Activated naive CD4-positive, alpha-beta T cell treated with anti-CD3 and anti-CD28 coated beads, Interleukin-2, amount 50 U/mL, for 72 hours (primary cell): ENCODE results near the gene GALNS. TPM values are rescaled to one million over a fixed set of nuclear protein-coding genes. Genes with fewer than 3 reads are reported as not detected.
"Not testable (repeated sequence)": the region's sequence is repeated elsewhere in the genome, so short reads cannot be mapped to it uniquely, and the experiment has no call there.

ENCODE experiments used
- ATAC-seq, 2 donors: fragments of 150-1000 bp; cut with Tn5 transposase; 2 replicates each; pipeline ENCODE4 v1.10.0; 2021; ENCODE audit warnings: mild to moderate bottlenecking in 2 of 2, moderate library complexity in 2 of 2
- DNase-seq, 2 donors: peaks; one replicate each; pipeline ENCODE4 v3.0.0; 2021 to 2022; ENCODE audit warnings: low spot score in 2 of 2
- H3K27ac Mint-ChIP-seq, 2 donors: one replicate each; pipeline ENCODE4 v1.8.0; 2022; ENCODE audit warnings: mild to moderate bottlenecking in 2 of 2, mixed read lengths in 2 of 2
- H3K36me3 Mint-ChIP-seq, 2 donors: one replicate each; pipeline ENCODE4 v1.8.0; 2022; ENCODE audit warnings: mixed read lengths in 2 of 2
- H3K9me3 Mint-ChIP-seq, 2 donors: one replicate each; pipeline ENCODE4 v1.8.0; 2022; ENCODE audit warnings: mixed read lengths in 2 of 2
- total RNA-seq, 2 donors: library from RNA; stranded (reverse); gene quantifications; one replicate each; pipeline ENCODE4 v1.2.3, GENCODE V29; 2022

GALNS gene
- total RNA-seq, 2 donors from 2014 or later: 29.3 to 50.3 TPM

GRCh38 chr16:88798073-88798472 is 58.7 kb downstream of the GALNS start:
- no peak overlapping the region for H3K27ac Mint-ChIP-seq
- no peak for ATAC-seq
- H3K36me3 Mint-ChIP-seq: peaks cover 0 to 7% of the 10 kb centered on the region in 2 donors
- DNase-seq: no peak
- no peaks in the 10 kb centered on the region for H3K9me3 Mint-ChIP-seq

DNA sequence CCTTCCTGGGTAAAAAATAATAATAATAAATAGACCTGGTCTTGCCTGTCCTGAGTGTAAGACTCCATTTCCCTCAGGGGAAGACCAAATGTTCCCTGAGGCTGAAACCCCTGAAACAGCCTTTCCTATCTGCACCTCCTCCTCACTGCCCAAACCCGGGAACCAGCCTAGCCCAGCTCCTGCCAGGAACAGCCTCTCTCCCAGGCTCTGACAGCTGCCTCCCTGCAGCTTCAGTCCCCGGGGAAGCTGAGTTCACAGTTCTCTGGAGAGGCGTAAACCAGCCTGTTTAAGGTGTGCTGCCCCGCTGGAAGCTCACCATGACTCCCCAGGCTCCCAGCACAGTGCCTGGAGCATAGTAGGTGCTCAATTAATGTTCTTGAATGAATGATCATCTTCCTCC is 60.5 kb downstream of the GALNS start:
- ATAC-seq: no peak
- Mint-ChIP-seq H3K27ac (no peak overlapping the region), H3K36me3 (peaks cover 0 to 3% of the 10 kb centered on the region in 2 donors), H3K9me3 (no peaks in the 10 kb centered on the region)
- no peak for DNase-seq

DNA sequence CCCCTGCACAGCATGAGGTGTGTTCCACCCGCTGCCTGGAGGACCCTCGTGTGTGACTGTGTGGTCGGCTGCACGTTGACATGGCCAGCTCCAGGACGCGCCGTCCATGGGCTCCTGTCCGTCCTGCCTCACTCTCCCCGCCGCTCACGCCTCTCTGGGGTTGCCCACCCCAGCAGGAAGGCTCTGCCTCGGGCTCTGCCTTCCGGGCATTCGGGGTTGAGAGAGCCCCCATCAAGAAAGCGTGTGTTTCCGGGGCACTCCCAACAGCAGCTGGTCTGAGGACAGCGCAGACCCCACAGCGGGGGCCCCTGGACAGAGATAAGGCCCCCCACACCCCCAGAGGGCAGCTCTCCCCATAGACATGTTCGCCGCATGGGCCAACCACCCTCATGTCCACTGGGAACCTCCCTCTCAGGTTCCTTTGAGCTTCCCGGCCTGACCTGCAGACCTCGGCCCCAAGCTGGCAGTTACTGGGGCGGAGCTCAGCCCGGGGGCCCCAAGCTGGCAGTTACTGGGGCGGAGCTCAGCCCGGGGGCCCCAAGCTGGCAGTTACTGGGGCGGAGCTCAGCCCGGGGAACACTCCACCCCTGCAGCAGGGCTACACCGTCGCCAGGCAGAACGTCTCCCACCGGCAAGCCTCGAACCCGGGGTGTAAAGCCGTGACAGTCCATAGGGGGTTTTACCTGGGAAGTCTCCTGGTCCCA is 63.3 kb downstream of the GALNS start:
- ATAC-seq: peak in 1 of 2 donors; percentile 20
- no peaks in the 10 kb centered on the region for H3K9me3 Mint-ChIP-seq
- H3K36me3 Mint-ChIP-seq: no peaks in the 10 kb centered on the region
- H3K27ac Mint-ChIP-seq: no peak overlapping the region
- no peak for DNase-seq

GRCh38 chr16:88792668-88793250 is 64.0 kb downstream of the GALNS start:
- no peak overlapping the region for H3K27ac Mint-ChIP-seq
- ATAC-seq: no peak
- H3K9me3 Mint-ChIP-seq: no peaks in the 10 kb centered on the region

DNA sequence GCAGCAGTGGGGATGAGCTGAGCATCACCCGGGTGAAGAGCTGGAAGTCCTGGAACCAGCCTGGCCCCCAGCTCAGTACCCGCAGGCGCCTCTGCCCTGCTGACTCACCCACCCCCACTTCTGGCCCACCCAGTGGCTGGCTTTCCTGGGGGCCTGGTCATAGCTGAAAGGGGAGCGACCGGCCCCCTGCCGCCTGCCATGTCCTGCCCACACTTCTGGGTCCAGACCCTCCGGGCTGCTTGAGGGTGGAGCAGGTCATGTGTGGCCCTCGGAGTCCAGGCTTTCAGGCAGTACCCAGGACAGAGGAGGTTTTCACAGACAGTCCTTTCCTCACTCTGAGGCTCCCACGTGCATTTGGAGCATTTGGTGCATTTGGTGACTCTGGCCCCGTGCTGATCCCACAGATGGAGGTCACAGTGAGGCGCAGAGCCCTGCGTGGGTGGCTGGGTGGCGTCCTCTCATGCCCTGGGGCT is 64.6 kb downstream of the GALNS start:
- DNase-seq: no peak
- Mint-ChIP-seq H3K9me3 (no peaks in the 10 kb centered on the region), H3K27ac (no peak overlapping the region), H3K36me3 (no peaks in the 10 kb centered on the region)
- ATAC-seq: no peak

More at GRCh38 chr16:88792668-88793250, 64.0 kb downstream of the GALNS start:
- DNase-seq: no peak
- H3K36me3 Mint-ChIP-seq: no peaks in the 10 kb centered on the region

- Mint-ChIP-seq H3K27ac (peak overlapping the region; percentile 75 to 77), H3K9me3 (no peaks in the 10 kb centered on the region), H3K36me3 (no peaks in the 10 kb centered on the region)
- DNase-seq (peak in 1 of 2 donors; percentile 66), ATAC-seq (peak; percentile 77 to 95)
These were observed 66.2 kb downstream of the GALNS start for GRCh38 chr16:88790312-88791211.

GRCh38 chr16:88789594-88789993 is 67.2 kb downstream of the GALNS start:
- no peak for DNase-seq
- Mint-ChIP-seq H3K27ac (peak overlapping the region in 1 of 2 donors; percentile 75), H3K36me3 (no peaks in the 10 kb centered on the region)

GRCh38 chr16:88788749-88789148 is 68.0 kb downstream of the GALNS start:
- not testable (repeated sequence) for ATAC-seq, H3K9me3 Mint-ChIP-seq, DNase-seq, H3K27ac Mint-ChIP-seq, H3K36me3 Mint-ChIP-seq

More at GRCh38 chr16:88789594-88789993, 67.2 kb downstream of the GALNS start:
- ATAC-seq: no peak
- H3K9me3 Mint-ChIP-seq: no peaks in the 10 kb centered on the region

DNA sequence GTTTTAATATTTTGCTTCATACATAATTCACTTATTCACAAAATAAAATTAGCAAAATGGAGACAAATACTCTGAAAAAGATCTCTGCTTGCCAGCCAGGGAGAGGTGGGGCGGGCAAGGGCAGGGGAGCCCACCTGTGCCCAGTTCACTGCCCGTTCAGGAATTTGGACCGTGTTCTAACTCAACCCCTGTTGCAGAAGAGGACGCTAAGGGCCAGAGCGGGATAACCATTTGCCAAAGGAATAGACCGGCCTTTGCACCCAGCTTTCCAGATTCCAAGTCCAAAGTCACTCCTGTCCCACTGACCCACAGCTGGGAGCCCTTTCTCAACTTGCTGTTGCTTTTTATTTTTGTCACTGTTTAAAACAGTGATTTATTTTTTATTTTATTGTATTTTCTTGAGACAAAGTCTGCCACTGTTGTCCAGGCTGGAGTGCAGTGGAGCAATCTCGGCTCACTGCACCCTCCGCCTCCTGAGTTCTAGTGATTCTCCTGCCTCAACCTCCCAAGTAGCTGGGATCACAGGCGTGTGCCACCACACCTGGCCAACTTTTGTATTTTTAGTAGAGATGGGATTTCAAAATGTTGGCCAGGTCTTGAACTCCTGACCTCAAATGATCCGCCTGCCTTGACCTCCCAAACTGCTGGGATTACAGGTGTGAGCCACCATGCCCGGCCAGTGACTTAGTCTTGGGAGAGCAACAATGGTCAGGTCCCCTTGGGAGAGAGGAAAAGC is 69.0 kb downstream of the GALNS start:
- DNase-seq: no peak
- Mint-ChIP-seq H3K27ac (no peak overlapping the region), H3K36me3 (no peaks in the 10 kb centered on the region), H3K9me3 (no peaks in the 10 kb centered on the region)
- no peak for ATAC-seq

DNA sequence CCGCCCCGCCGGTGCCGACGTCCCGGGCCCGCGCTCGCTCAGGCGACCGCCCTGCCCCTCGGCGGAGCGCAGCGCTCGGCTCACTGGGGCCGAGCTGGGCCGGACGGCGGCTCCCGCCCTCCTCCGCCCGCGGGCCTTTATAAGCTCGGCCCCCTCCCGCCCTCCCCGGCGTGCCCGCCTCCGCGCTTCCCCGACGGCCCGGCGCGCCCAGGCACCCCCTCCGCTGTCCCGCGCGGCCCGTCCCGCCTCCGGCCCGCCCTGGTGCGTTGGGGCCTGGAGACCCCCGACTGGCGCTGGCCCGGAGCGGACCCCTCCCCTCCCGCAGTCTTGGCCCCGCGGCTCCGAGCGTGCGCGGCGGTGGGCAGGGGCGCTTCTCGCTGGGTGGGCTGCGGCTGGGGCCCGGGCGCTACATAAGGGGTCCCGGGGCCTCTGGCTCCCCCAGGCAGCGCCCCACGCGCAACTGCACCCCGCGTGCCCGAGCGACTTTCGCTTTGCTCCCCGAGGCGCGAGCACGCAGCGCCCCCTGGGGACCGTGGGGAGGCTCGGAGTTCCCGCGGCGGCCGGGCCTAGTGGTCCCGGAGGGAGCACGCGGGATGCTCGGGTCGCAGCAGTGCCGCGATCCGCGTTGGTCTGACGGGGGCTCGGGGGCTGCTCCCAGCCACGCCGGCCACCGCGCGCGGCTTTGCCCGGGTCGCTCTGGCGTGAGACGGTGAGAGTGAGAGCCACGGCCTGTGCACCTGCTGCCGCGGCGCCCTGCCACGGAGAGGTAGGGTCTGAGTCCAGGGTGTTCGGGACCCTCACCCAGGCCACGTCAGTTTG is 71.4 kb downstream of the GALNS start, which contains the start of gene PIEZO1:
Gene PIEZO1, minus strand, starts transcription at position 115 of the 819 bp plus-strand sequence. CDS start 256 bp downstream, outside the sequence.
- Mint-ChIP-seq H3K9me3 (no peaks in the 10 kb centered on the region), H3K27ac (peak within 1 kb of the TSS; percentile 77 to 83), H3K36me3 (no peaks in the 10 kb centered on the region)
- DNase-seq (peak; percentile 78 to 83), ATAC-seq (peak; percentile 34 to 35)

GRCh38 chr16:88784856-88785105 is 72.0 kb downstream of the GALNS start:
- Mint-ChIP-seq H3K9me3 (no peaks in the 10 kb centered on the region), H3K36me3 (no peaks in the 10 kb centered on the region), H3K27ac (no peak overlapping the region)
- DNase-seq: no peak
- ATAC-seq: peak; percentile 12 to 15

DNA sequence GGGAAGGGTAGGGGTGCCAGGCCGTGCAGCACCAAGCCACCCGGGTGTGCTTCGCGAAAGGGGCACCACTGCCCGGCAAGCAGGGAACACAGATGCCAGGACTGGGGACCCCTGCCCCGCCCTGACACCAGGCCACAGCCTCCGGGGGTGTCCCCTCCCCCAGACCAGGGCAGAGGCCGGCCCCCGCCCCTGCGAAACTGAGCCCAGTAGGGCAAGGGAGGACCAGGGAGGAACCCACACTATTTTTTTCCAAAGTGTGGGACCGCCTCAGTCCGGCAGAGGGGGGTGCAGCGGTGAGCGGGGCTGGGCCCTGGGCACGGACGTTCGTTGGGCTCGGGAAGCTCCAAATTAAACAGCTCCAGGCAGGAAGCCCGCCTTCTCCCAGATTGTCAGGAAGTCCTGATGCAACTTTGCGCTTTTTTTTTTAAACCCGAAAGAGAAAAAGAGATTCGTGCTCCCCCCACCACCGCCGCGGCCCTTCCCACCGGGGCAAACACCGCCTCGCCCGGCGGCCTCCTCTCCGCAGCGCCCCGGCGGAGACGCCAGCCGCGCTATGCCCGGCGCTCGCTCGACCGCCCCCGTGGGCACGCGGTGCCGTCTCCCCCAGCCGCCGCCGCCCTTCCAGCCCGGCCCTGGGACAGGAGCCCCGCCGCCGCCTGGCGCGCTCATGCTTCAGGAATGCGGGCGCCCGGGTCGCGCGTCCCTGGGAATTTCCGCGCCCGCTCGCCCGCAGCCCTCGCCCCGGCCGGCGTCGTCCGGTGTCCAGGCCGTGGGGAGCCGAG is 72.5 kb downstream of the GALNS start:
- ATAC-seq: peak; percentile 16 to 17
- H3K36me3 Mint-ChIP-seq: no peaks in the 10 kb centered on the region
- peak overlapping the region; percentile 77 to 83 for H3K27ac Mint-ChIP-seq
- peak in 1 of 2 donors; percentile 50 for DNase-seq
- H3K9me3 Mint-ChIP-seq: no peaks in the 10 kb centered on the region

- peak overlapping the region; percentile 83 to 92 for H3K27ac Mint-ChIP-seq
- H3K36me3 Mint-ChIP-seq: no peaks in the 10 kb centered on the region
- ATAC-seq (no peak), DNase-seq (no peak)
- no peaks in the 10 kb centered on the region for H3K9me3 Mint-ChIP-seq
These were observed 73.2 kb downstream of the GALNS start for GRCh38 chr16:88783391-88784073.

GRCh38 chr16:88782454-88783390 is 74.0 kb downstream of the GALNS start:
- H3K9me3 Mint-ChIP-seq: no peaks in the 10 kb centered on the region
- peak overlapping the region; percentile 83 to 92 for H3K27ac Mint-ChIP-seq
- peak; percentile 75 to 81 for DNase-seq
- H3K36me3 Mint-ChIP-seq: no peaks in the 10 kb centered on the region
- peak; percentile 80 to 83 for ATAC-seq
